ENCODE results near the gene DOCK11.

GRCh38 chrX:118652717-118653116, 157.1 kb downstream of the DOCK11 start:
- TF ChIP-seq CTCF (IDR thresholded peaks at IDR 0.05; ENCODE audit: poor library complexity) = no peak
- TF ChIP-seq EZH2phosphoT487 (IDR thresholded peaks at IDR 0.05; ENCODE audit: low read depth, severe bottlenecking, unreplicated experiment) = no peak

Data from hepatocyte (in vitro differentiated cells).